Thoracic aorta (tissue), 2 donors: ENCODE data around the gene NAB1. TPM values are rescaled to one million over a fixed set of nuclear protein-coding genes. Genes with fewer than 3 reads are reported as not detected.

Experiments
- ATAC-seq: fragments of 150-250 bp; one replicate; pipeline ENCODE4 v1.8.0; 2017; ENCODE audit warnings: low read depth; ENCODE audit not compliant: insufficient number of reproducible peaks, low FRiP score
- DNase-seq: peaks from one replicate; pipeline ENCODE4 v3.0.0-alpha.2; 2020; ENCODE audit warnings: low spot score
- H3K27ac ChIP-seq, 2 donors: fragments of 200-600 bp; sonication (generic); 1 replicate in 1 of 2; 2 replicates in 1 of 2; pipeline ENCODE4 v1.5.1; 2016; ENCODE audit warnings: mild to moderate bottlenecking in 2 of 2, moderate library complexity in 2 of 2
- H3K27me3 ChIP-seq: fragments of 200-600 bp; sonication (generic); replicated peaks from 2 replicates; pipeline ENCODE4 v1.6.0; 2016; ENCODE audit warnings: mild to moderate bottlenecking; ENCODE audit not compliant: insufficient read depth
- H3K36me3 ChIP-seq: fragments of 200-600 bp; sonication (generic); one replicate; pipeline ENCODE4 v1.5.1; 2016
- H3K4me1 ChIP-seq, 2 donors: fragments of 200-600 bp; sonication (generic); 1 replicate in 1 of 2; 2 replicates in 1 of 2; pipeline versions ENCODE4 v1.5.1 to v1.6.0; 2016; ENCODE audit warnings: low read depth in 2 of 2, mild to moderate bottlenecking in 1 of 2; ENCODE audit not compliant: control insufficient read depth in 1 of 2
- H3K4me3 ChIP-seq: fragments of 200-600 bp; sonication (generic); 2 replicates; pipeline ENCODE4 v1.5.1; 2016; ENCODE audit warnings: mild to moderate bottlenecking
- H3K9me3 ChIP-seq: fragments of 200-600 bp; sonication (generic); 2 replicates; pipeline ENCODE4 v1.5.1; 2016
- total RNA-seq, 2 donors: library from RNA; depleted of rRNA; stranded (reverse); fragments of >200 nt; gene quantifications; one replicate each; pipeline versions ENCODE4 v1.1.0 to v1.2.3, GENCODE V29; 2016
- TF ChIP-seq, protein P1 (sequence below): fragments of 200-600 bp; sonication (generic); IDR thresholded peaks from one replicate; pipeline ENCODE4 v1.5.1; 2019; ENCODE audit warnings: antibody characterized with exemption

NAB1 gene
- 10 to 100 TPM; 51.0 to 77.7 TPM for total RNA-seq

GRCh38 chr2:190649035-190649797 lies at the start of gene NAB1:
TSS of gene NAB1 (plus strand) at chr2:190649083. CDS start at chr2:190659177, 10,094 bp downstream.
- TF ChIP-seq, protein P1, sequence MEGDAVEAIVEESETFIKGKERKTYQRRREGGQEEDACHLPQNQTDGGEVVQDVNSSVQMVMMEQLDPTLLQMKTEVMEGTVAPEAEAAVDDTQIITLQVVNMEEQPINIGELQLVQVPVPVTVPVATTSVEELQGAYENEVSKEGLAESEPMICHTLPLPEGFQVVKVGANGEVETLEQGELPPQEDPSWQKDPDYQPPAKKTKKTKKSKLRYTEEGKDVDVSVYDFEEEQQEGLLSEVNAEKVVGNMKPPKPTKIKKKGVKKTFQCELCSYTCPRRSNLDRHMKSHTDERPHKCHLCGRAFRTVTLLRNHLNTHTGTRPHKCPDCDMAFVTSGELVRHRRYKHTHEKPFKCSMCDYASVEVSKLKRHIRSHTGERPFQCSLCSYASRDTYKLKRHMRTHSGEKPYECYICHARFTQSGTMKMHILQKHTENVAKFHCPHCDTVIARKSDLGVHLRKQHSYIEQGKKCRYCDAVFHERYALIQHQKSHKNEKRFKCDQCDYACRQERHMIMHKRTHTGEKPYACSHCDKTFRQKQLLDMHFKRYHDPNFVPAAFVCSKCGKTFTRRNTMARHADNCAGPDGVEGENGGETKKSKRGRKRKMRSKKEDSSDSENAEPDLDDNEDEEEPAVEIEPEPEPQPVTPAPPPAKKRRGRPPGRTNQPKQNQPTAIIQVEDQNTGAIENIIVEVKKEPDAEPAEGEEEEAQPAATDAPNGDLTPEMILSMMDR: no peak
- ATAC-seq (peak; percentile 17), DNase-seq (peak; percentile 17)
- Histone ChIP-seq H3K36me3 (no peaks in the 10 kb centered on the region), H3K9me3 (no peaks in the 10 kb centered on the region), H3K27me3 (no peaks in the 10 kb centered on the region), H3K4me3 (peak within 1 kb of the TSS; percentile 92), H3K4me1 (peaks cover 19 to 48% of the 10 kb centered on the region in 2 donors), H3K27ac (peak within 1 kb of the TSS; percentile 80 to 85)

DNA sequence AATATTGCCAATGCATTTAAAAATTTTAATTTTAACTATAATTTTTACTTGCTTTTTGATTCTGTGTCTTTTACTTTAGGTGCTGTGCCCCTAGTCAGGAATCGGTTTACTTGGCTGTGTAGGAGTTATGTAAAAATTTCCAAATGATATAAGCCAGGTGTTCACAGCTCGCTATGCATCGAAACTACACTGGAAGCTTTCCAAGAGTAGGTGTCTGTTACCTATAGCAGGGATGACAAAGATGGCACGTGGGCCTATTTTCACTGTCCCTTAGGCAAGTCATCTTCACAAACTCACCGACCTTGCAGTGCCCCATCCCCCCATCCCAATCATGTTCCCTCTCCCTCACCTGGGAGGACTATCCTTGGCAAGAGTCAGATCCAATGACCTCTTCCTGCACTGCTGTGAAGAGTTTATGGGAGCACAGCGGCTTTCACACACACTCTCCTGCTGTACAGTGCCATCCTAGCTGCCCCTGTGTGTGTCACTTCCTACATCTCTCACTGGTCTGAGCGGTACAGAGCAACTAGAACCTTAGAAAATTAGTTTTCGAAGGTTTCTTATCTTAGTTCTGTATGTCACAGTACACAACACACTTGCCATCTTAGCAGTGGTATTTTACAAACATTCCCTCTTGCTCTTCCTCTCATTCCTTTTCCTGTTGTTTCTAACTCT lies 49.2 kb upstream of the NAB1 start:
- Histone ChIP-seq H3K4me1 (peaks cover 10 to 27% of the 10 kb centered on the region in 2 donors), H3K4me3 (no peak overlapping the region), H3K36me3 (no peaks in the 10 kb centered on the region), H3K27ac (no peak overlapping the region), H3K27me3 (no peaks in the 10 kb centered on the region), H3K9me3 (no peaks in the 10 kb centered on the region)
- TF ChIP-seq, protein P1: no peak
- DNase-seq: no peak
- no peak for ATAC-seq

- Histone ChIP-seq H3K4me3 (no peak overlapping the region), H3K27ac (no peak overlapping the region), H3K9me3 (no peaks in the 10 kb centered on the region), H3K4me1 (peaks cover 10 to 27% of the 10 kb centered on the region in 2 donors), H3K36me3 (no peaks in the 10 kb centered on the region), H3K27me3 (no peaks in the 10 kb centered on the region)
- TF ChIP-seq, protein P1: no peak
- DNase-seq: no peak
- no peak for ATAC-seq
Measured at GRCh38 chr2:190600293-190601103, 48.4 kb upstream of the NAB1 start.

- Histone ChIP-seq H3K4me1 (peaks cover under 1 to 23% of the 10 kb centered on the region in 2 donors), H3K4me3 (no peak overlapping the region), H3K36me3 (no peaks in the 10 kb centered on the region), H3K27me3 (no peaks in the 10 kb centered on the region), H3K9me3 (no peaks in the 10 kb centered on the region), H3K27ac (no peak overlapping the region)
- DNase-seq (no peak), ATAC-seq (no peak)
- TF ChIP-seq, protein P1: no peak
Measured at GRCh38 chr2:190603374-190603773, 45.5 kb upstream of the NAB1 start.
